Measurements from ENCODE around the gene WDR17. TPM values are rescaled to one million over a fixed set of nuclear protein-coding genes. Genes with fewer than 3 reads are reported as not detected.

WDR17 gene
- total and polyA plus RNA-seq, 5 donors from 2014 or later, result 0.05 to 0.22 TPM; not detected in 3

GRCh38 chr4:176034936-176035335 lies 30.7 kb upstream of the WDR17 start:
- Histone ChIP-seq H3K27ac (ENCODE audit: insufficient read depth, low read length, poor library complexity, severe bottlenecking) (no peak overlapping the region), H3K4me3 (ENCODE audit: low read depth, low read length) (no peak overlapping the region), H3K27me3 (ENCODE audit: control insufficient read depth, insufficient read depth, low read length) (no peaks in the 10 kb centered on the region), H3K4me1 (ENCODE audit: control insufficient read depth, insufficient read depth, low read length, poor library complexity, severe bottlenecking) (no peaks in the 10 kb centered on the region), H3K9me3 (ENCODE audit: control insufficient read depth in 2 of 2, low read length in 2 of 2) (no peaks in the 10 kb centered on the region), H3K36me3 (ENCODE audit: control insufficient read depth, insufficient read depth, low read length) (no peaks in the 10 kb centered on the region)
- no peak for DNase-seq
- no peak overlapping the region for H3K4me3 Mint-ChIP-seq
- H3K4me1 Mint-ChIP-seq, result no peaks in the 10 kb centered on the region
- H3K27ac Mint-ChIP-seq, result no peak overlapping the region
- peaks cover 0 to 12% (median 3%) of the 10 kb centered on the region in 7 donors for H3K9me3 Mint-ChIP-seq
- ATAC-seq (ENCODE audit: low read depth in 2 of 2), result no peak
- H3K27me3 Mint-ChIP-seq, result no peaks in the 10 kb centered on the region
- no peaks in the 10 kb centered on the region for H3K36me3 Mint-ChIP-seq

GRCh38 chr4:176036585-176037205 lies 28.9 kb upstream of the WDR17 start:
- no peaks in the 10 kb centered on the region for H3K4me1 ChIP-seq (ENCODE audit: control insufficient read depth, insufficient read depth, low read length, poor library complexity, severe bottlenecking)
- no peaks in the 10 kb centered on the region for H3K4me1 Mint-ChIP-seq
- H3K27me3 Mint-ChIP-seq, result no peaks in the 10 kb centered on the region
- H3K9me3 Mint-ChIP-seq, result peaks cover 0 to 19% (median 3%) of the 10 kb centered on the region in 7 donors
- no peak overlapping the region for H3K4me3 Mint-ChIP-seq
- no peak overlapping the region for H3K27ac ChIP-seq (ENCODE audit: insufficient read depth, low read length, poor library complexity, severe bottlenecking)
- H3K27me3 ChIP-seq (ENCODE audit: control insufficient read depth, insufficient read depth, low read length), result no peaks in the 10 kb centered on the region
- no peaks in the 10 kb centered on the region for H3K36me3 Mint-ChIP-seq
- H3K36me3 ChIP-seq (ENCODE audit: control insufficient read depth, insufficient read depth, low read length), result no peaks in the 10 kb centered on the region
- no peaks in the 10 kb centered on the region for H3K9me3 ChIP-seq (ENCODE audit: control insufficient read depth in 2 of 2, low read length in 2 of 2)
- no peak for ATAC-seq (ENCODE audit: low read depth in 2 of 2)
- no peak for DNase-seq
- no peak overlapping the region for H3K4me3 ChIP-seq (ENCODE audit: low read depth, low read length)
- no peak overlapping the region for H3K27ac Mint-ChIP-seq

GRCh38 chr4:176038789-176039188 lies 26.9 kb upstream of the WDR17 start:
- H3K27me3 Mint-ChIP-seq, result no peaks in the 10 kb centered on the region
- H3K4me1 Mint-ChIP-seq, result no peaks in the 10 kb centered on the region
- no peak overlapping the region for H3K4me3 Mint-ChIP-seq
- H3K4me3 ChIP-seq (ENCODE audit: low read depth, low read length), result no peak overlapping the region
- H3K36me3 ChIP-seq (ENCODE audit: control insufficient read depth, insufficient read depth, low read length), result no peaks in the 10 kb centered on the region
- no peaks in the 10 kb centered on the region for H3K36me3 Mint-ChIP-seq
- H3K4me1 ChIP-seq (ENCODE audit: control insufficient read depth, insufficient read depth, low read length, poor library complexity, severe bottlenecking), result no peaks in the 10 kb centered on the region
- H3K9me3 Mint-ChIP-seq, result peaks cover 0 to 19% (median 2%) of the 10 kb centered on the region in 7 donors
- H3K27ac ChIP-seq (ENCODE audit: insufficient read depth, low read length, poor library complexity, severe bottlenecking), result no peak overlapping the region
- no peaks in the 10 kb centered on the region for H3K27me3 ChIP-seq (ENCODE audit: control insufficient read depth, insufficient read depth, low read length)
- ATAC-seq (ENCODE audit: low read depth in 2 of 2) (no peak), DNase-seq (no peak)
- no peaks in the 10 kb centered on the region for H3K9me3 ChIP-seq (ENCODE audit: control insufficient read depth in 2 of 2, low read length in 2 of 2)
- H3K27ac Mint-ChIP-seq, result no peak overlapping the region

GRCh38 chr4:176042195-176042594 lies 23.4 kb upstream of the WDR17 start:
- no peak for ATAC-seq (ENCODE audit: low read depth in 2 of 2)
- Histone ChIP-seq H3K27ac (ENCODE audit: insufficient read depth, low read length, poor library complexity, severe bottlenecking) (no peak overlapping the region), H3K9me3 (ENCODE audit: control insufficient read depth in 2 of 2, low read length in 2 of 2) (no peaks in the 10 kb centered on the region), H3K36me3 (ENCODE audit: control insufficient read depth, insufficient read depth, low read length) (no peaks in the 10 kb centered on the region), H3K4me1 (ENCODE audit: control insufficient read depth, insufficient read depth, low read length, poor library complexity, severe bottlenecking) (no peaks in the 10 kb centered on the region), H3K27me3 (ENCODE audit: control insufficient read depth, insufficient read depth, low read length) (no peaks in the 10 kb centered on the region), H3K4me3 (ENCODE audit: low read depth, low read length) (no peak overlapping the region)
- H3K9me3 Mint-ChIP-seq, result peaks cover 0 to 19% (median 4%) of the 10 kb centered on the region in 7 donors
- H3K4me3 Mint-ChIP-seq, result no peak overlapping the region
- no peaks in the 10 kb centered on the region for H3K36me3 Mint-ChIP-seq
- no peak for DNase-seq
- H3K27me3 Mint-ChIP-seq, result peaks cover 4% of the 10 kb centered on the region
- no peaks in the 10 kb centered on the region for H3K4me1 Mint-ChIP-seq
- no peak overlapping the region for H3K27ac Mint-ChIP-seq

- no peak overlapping the region for H3K4me3 Mint-ChIP-seq
- H3K36me3 ChIP-seq (ENCODE audit: control insufficient read depth, insufficient read depth, low read length), result no peaks in the 10 kb centered on the region
- H3K9me3 Mint-ChIP-seq, result peaks cover 0 to 16% (median 4%) of the 10 kb centered on the region in 7 donors
- H3K4me1 ChIP-seq (ENCODE audit: control insufficient read depth, insufficient read depth, low read length, poor library complexity, severe bottlenecking), result no peaks in the 10 kb centered on the region
- H3K27me3 Mint-ChIP-seq, result peaks cover 4% of the 10 kb centered on the region
- no peak overlapping the region for H3K27ac Mint-ChIP-seq
- no peak overlapping the region for H3K27ac ChIP-seq (ENCODE audit: insufficient read depth, low read length, poor library complexity, severe bottlenecking)
- DNase-seq (no peak), ATAC-seq (ENCODE audit: low read depth in 2 of 2) (no peak)
- no peaks in the 10 kb centered on the region for H3K27me3 ChIP-seq (ENCODE audit: control insufficient read depth, insufficient read depth, low read length)
- no peaks in the 10 kb centered on the region for H3K9me3 ChIP-seq (ENCODE audit: control insufficient read depth in 2 of 2, low read length in 2 of 2)
- H3K36me3 Mint-ChIP-seq, result no peaks in the 10 kb centered on the region
- H3K4me3 ChIP-seq (ENCODE audit: low read depth, low read length), result no peak overlapping the region
- H3K4me1 Mint-ChIP-seq, result no peaks in the 10 kb centered on the region
These were observed 21.6 kb upstream of the WDR17 start for GRCh38 chr4:176043838-176044588.

- peaks cover 4% of the 10 kb centered on the region for H3K27me3 Mint-ChIP-seq
These were observed 21.1 kb upstream of the WDR17 start for GRCh38 chr4:176044589-176044951.

GRCh38 chr4:176048631-176049030 lies 17.0 kb upstream of the WDR17 start:
- peaks cover 0 to 6% (median 0%) of the 10 kb centered on the region in 7 donors for H3K9me3 Mint-ChIP-seq
- no peak overlapping the region for H3K4me3 ChIP-seq (ENCODE audit: low read depth, low read length)
- DNase-seq (no peak), ATAC-seq (ENCODE audit: low read depth in 2 of 2) (no peak)
- no peak overlapping the region for H3K4me3 Mint-ChIP-seq
- H3K27me3 ChIP-seq (ENCODE audit: control insufficient read depth, insufficient read depth, low read length), result no peaks in the 10 kb centered on the region
- H3K4me1 ChIP-seq (ENCODE audit: control insufficient read depth, insufficient read depth, low read length, poor library complexity, severe bottlenecking), result no peaks in the 10 kb centered on the region
- H3K4me1 Mint-ChIP-seq, result no peaks in the 10 kb centered on the region
- no peaks in the 10 kb centered on the region for H3K36me3 Mint-ChIP-seq
- peaks cover 9% of the 10 kb centered on the region for H3K27me3 Mint-ChIP-seq
- H3K27ac ChIP-seq (ENCODE audit: insufficient read depth, low read length, poor library complexity, severe bottlenecking), result no peak overlapping the region
- no peaks in the 10 kb centered on the region for H3K36me3 ChIP-seq (ENCODE audit: control insufficient read depth, insufficient read depth, low read length)
- H3K27ac Mint-ChIP-seq, result no peak overlapping the region
- H3K9me3 ChIP-seq (ENCODE audit: control insufficient read depth in 2 of 2, low read length in 2 of 2), result no peaks in the 10 kb centered on the region

More at GRCh38 chr4:176044589-176044951, 21.1 kb upstream of the WDR17 start:
- H3K4me1 ChIP-seq (ENCODE audit: control insufficient read depth, insufficient read depth, low read length, poor library complexity, severe bottlenecking), result no peaks in the 10 kb centered on the region
- Mint-ChIP-seq H3K4me1 (no peaks in the 10 kb centered on the region), H3K36me3 (no peaks in the 10 kb centered on the region), H3K27ac (no peak overlapping the region), H3K4me3 (no peak overlapping the region), H3K9me3 (peaks cover 0 to 11% (median 3%) of the 10 kb centered on the region in 7 donors)
- no peaks in the 10 kb centered on the region for H3K27me3 ChIP-seq (ENCODE audit: control insufficient read depth, insufficient read depth, low read length)
- H3K4me3 ChIP-seq (ENCODE audit: low read depth, low read length), result no peak overlapping the region
- ATAC-seq (ENCODE audit: low read depth in 2 of 2) (no peak), DNase-seq (no peak)
- no peak overlapping the region for H3K27ac ChIP-seq (ENCODE audit: insufficient read depth, low read length, poor library complexity, severe bottlenecking)
- no peaks in the 10 kb centered on the region for H3K36me3 ChIP-seq (ENCODE audit: control insufficient read depth, insufficient read depth, low read length)
- no peaks in the 10 kb centered on the region for H3K9me3 ChIP-seq (ENCODE audit: control insufficient read depth in 2 of 2, low read length in 2 of 2)

GRCh38 chr4:176052744-176053143 lies 12.9 kb upstream of the WDR17 start:
- Histone ChIP-seq H3K36me3 (ENCODE audit: control insufficient read depth, insufficient read depth, low read length) (no peaks in the 10 kb centered on the region), H3K4me3 (ENCODE audit: low read depth, low read length) (no peak overlapping the region), H3K27ac (ENCODE audit: insufficient read depth, low read length, poor library complexity, severe bottlenecking) (no peak overlapping the region), H3K9me3 (ENCODE audit: control insufficient read depth in 2 of 2, low read length in 2 of 2) (no peaks in the 10 kb centered on the region), H3K4me1 (ENCODE audit: control insufficient read depth, insufficient read depth, low read length, poor library complexity, severe bottlenecking) (no peaks in the 10 kb centered on the region), H3K27me3 (ENCODE audit: control insufficient read depth, insufficient read depth, low read length) (no peaks in the 10 kb centered on the region)
- Mint-ChIP-seq H3K36me3 (no peaks in the 10 kb centered on the region), H3K27ac (no peak overlapping the region), H3K9me3 (peaks cover 0 to 3% (median 0%) of the 10 kb centered on the region in 7 donors), H3K4me3 (no peak overlapping the region), H3K27me3 (peaks cover 9% of the 10 kb centered on the region), H3K4me1 (no peaks in the 10 kb centered on the region)
- DNase-seq (no peak), ATAC-seq (ENCODE audit: low read depth in 2 of 2) (no peak)

Measured in CD4-positive, CD25-positive, alpha-beta regulatory T cell (primary cell).